OCI-LY7 (cell line): ENCODE data around the gene CHRNA3. TPM values are rescaled to one million over a fixed set of nuclear protein-coding genes. Genes with fewer than 3 reads are reported as not detected.

Experiments used
- BruUV-seq: library from RNA; stranded (reverse); fragments of 400-500 nt; replicated peaks from 2 replicates; lab custom pipeline; 2021; lab: Mats Ljungman, UMichigan
- CTCF ChIA-PET: fragments of 300-600 bp; sonication (Branson Sonifier 250); formaldehyde crosslinking; loops from one replicate; lab custom pipeline; 2022; ENCODE audit warnings: antibody characterized with exemption; ENCODE audit not compliant: unreplicated experiment; lab: Charles Lee
- POLR2A ChIA-PET: fragments of 300-600 bp; sonication (Branson Sonifier 250); formaldehyde crosslinking; loops from one replicate; lab custom pipeline; 2022; ENCODE audit warnings: antibody characterized with exemption; lab: Charles Lee
- DNase-seq: peaks from one replicate; pipeline ENCODE4 v3.0.0-alpha.2; 2015; ENCODE audit warnings: low spot score
- H2AFZ ChIP-seq: fragments of 200-600 bp; sonication (generic), shearing (Covaris generic); 2 replicates; pipeline ENCODE4 v1.6.1; 2014; ENCODE audit warnings: mild to moderate bottlenecking, antibody characterized with exemption, low read length, moderate library complexity
- H3K27ac ChIP-seq: fragments of 200-600 bp; sonication (generic); 2 replicates; pipeline ENCODE4 v1.5.1; 2014; ENCODE audit warnings: mixed run types, low read depth, mild to moderate bottlenecking, moderate library complexity, low read length, inconsistent platforms; ENCODE audit not compliant: poor library complexity, severe bottlenecking
- H3K36me3 ChIP-seq: fragments of 200-600 bp; sonication (generic); 2 replicates; pipeline ENCODE4 v1.6.1; 2014; ENCODE audit warnings: mild to moderate bottlenecking, antibody characterized with exemption, low read length, moderate library complexity, mixed read lengths; ENCODE audit not compliant: insufficient read depth
- H3K4me1 ChIP-seq: fragments of 200-600 bp; sonication (generic); 2 replicates; pipeline ENCODE4 v1.5.1; 2014; ENCODE audit warnings: mild to moderate bottlenecking, low read length; ENCODE audit not compliant: insufficient read depth, poor library complexity, severe bottlenecking
- H3K4me2 ChIP-seq: fragments of 200-600 bp; sonication (generic); 2 replicates; pipeline ENCODE4 v1.6.1; 2014; ENCODE audit warnings: mild to moderate bottlenecking, low read length
- H3K4me3 ChIP-seq: fragments of 200-600 bp; sonication (generic); 2 replicates; pipeline ENCODE4 v1.5.1; 2014; ENCODE audit warnings: mild to moderate bottlenecking, low read depth, low read length; ENCODE audit not compliant: poor library complexity, severe bottlenecking
- H3K79me2 ChIP-seq: fragments of 200-600 bp; sonication (generic); 2 replicates; pipeline ENCODE4 v1.6.1; 2016; ENCODE audit warnings: low read depth, mild to moderate bottlenecking, low read length, moderate library complexity, mixed read lengths; ENCODE audit not compliant: insufficient read depth
- H3K9me2 ChIP-seq: fragments of 200-600 bp; sonication (generic); 2 replicates; pipeline ENCODE4 v1.6.1; 2016; ENCODE audit warnings: mild to moderate bottlenecking, low read length, mixed read lengths; ENCODE audit not compliant: insufficient read depth
- H3K9me3 ChIP-seq: fragments of 200-600 bp; sonication (generic); 2 replicates; pipeline ENCODE4 v1.6.1; 2014; ENCODE audit warnings: mild to moderate bottlenecking, mixed run types, low read length, mixed read lengths
- H4K20me1 ChIP-seq: fragments of 200-600 bp; sonication (generic); 2 replicates; pipeline ENCODE4 v1.6.1; 2014; ENCODE audit warnings: mild to moderate bottlenecking, antibody characterized with exemption, low read length, moderate library complexity, mixed read lengths; ENCODE audit not compliant: insufficient read depth
- CTCF ChIP-seq: fragments of 200-600 bp; sonication (generic); conservative IDR thresholded peaks from 2 replicates; pipeline ENCODE4 v1.5.1; 2014; ENCODE audit warnings: mild to moderate bottlenecking, antibody characterized with exemption, low read length, moderate library complexity, mixed read lengths
- EZH2phosphoT487 ChIP-seq: fragments of 200-600 bp; sonication (generic); IDR thresholded peaks from 2 replicates; pipeline ENCODE4 v1.6.1; 2018; ENCODE audit warnings: low read depth, borderline replicate concordance, mild to moderate bottlenecking, mixed run types, antibody characterized with exemption, low read length, moderate library complexity, mixed read lengths
- intact Hi-C: fragments of 100-400 bp; cut with micrococcal nuclease; formaldehyde crosslinking; loops from one replicate; pipeline ENCODE4 v1.10.0; 2022; ENCODE audit not compliant: unreplicated experiment
- total RNA-seq, 2 experiments: library from RNA; depleted of rRNA in 1 of 2; stranded (reverse); fragments of >200 nt in 1 of 2; shearing (Covaris generic) in 1 of 2; gene quantifications; 2 replicates each; pipeline ENCODE4 v1.2.3, GENCODE V29; 2014 to 2022

The CHRNA3 gene
- total RNA-seq, 2 experiments from 2014 or later = not detected

GRCh38 chr15:78637776-78638435 lies 17.1 kb upstream of the CHRNA3 start:
- Histone ChIP-seq H3K9me3 (0 out of 2 replicates have a peak, but pooled peaks cover 6% of the 10 kb centered on the region), H2AFZ (no peak overlapping the region), H4K20me1 (no peaks in the 10 kb centered on the region), H3K9me2 (no peaks in the 10 kb centered on the region), H3K4me1 (no peaks in the 10 kb centered on the region), H3K27ac (no peak overlapping the region), H3K36me3 (no peaks in the 10 kb centered on the region), H3K4me3 (no peak overlapping the region), H3K4me2 (no peak overlapping the region), H3K79me2 (no peaks in the 10 kb centered on the region)
- TF ChIP-seq EZH2phosphoT487 (no peak), CTCF (no peak)
- DNase-seq = no peak
- ChIA-PET CTCF (no interaction called here), POLR2A (no interaction called here)
- intact Hi-C loops = loop anchor here (1.0 to 5.0 kb wide), 2 partner anchors 71 to 114 kb away; no protein-coding TSS in a partner anchor
- no TSS peak for BruUV-seq

DNA sequence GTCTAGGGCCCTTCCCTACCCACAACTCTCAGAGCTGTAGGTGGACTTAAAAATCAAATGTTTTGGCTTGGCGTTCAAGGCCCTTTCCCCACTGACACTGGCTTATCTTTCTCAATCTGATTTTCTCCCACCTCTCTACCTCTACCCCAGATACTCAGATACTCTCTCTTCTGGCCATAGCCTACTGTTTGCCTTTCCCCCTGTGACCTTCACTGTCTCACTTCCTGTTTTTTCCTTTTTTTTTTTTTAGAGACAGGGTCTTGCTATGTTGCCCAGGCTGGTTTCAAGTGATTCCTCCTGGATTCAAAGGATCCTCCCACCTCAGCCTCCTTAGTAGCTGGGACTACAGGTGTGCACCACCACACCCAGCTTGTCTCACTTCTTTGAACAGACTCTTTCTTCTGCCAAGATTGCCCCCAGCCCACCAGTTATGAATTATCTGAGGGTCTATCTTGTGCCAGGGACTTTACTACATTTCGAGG lies 15.6 kb upstream of the CHRNA3 start:
- H3K79me2 ChIP-seq = no peaks in the 10 kb centered on the region
- DNase-seq = no peak
- no peak overlapping the region for H3K4me3 ChIP-seq
- H3K4me2 ChIP-seq = no peak overlapping the region
- H3K9me3 ChIP-seq = 0 out of 2 replicates have a peak, but pooled peaks cover 6% of the 10 kb centered on the region
- no peaks in the 10 kb centered on the region for H3K36me3 ChIP-seq
- no peak overlapping the region for H2AFZ ChIP-seq
- H4K20me1 ChIP-seq = no peaks in the 10 kb centered on the region
- BruUV-seq = no TSS peak
- CTCF ChIA-PET = no interaction called here
- no peak overlapping the region for H3K27ac ChIP-seq
- TF ChIP-seq EZH2phosphoT487 (no peak), CTCF (no peak)
- no peaks in the 10 kb centered on the region for H3K4me1 ChIP-seq
- intact Hi-C loops = loop anchor here (5.0 kb wide), 1 partner anchor 116 kb away; no protein-coding TSS in a partner anchor
- H3K9me2 ChIP-seq = no peaks in the 10 kb centered on the region
- POLR2A ChIA-PET = no interaction called here

- 0 out of 2 replicates have a peak, but pooled peaks cover 6% of the 10 kb centered on the region for H3K9me3 ChIP-seq
- no peaks in the 10 kb centered on the region for H3K9me2 ChIP-seq
- H3K4me1 ChIP-seq = no peaks in the 10 kb centered on the region
- H4K20me1 ChIP-seq = no peaks in the 10 kb centered on the region
- H3K4me3 ChIP-seq = no peak overlapping the region
- no peak for TF ChIP-seq EZH2phosphoT487
- TF ChIP-seq CTCF = no peak
- no peak overlapping the region for H2AFZ ChIP-seq
- no peak overlapping the region for H3K4me2 ChIP-seq
- CTCF ChIA-PET = no interaction called here
- no peak for DNase-seq
- H3K36me3 ChIP-seq = no peaks in the 10 kb centered on the region
- no TSS peak for BruUV-seq
- no peak overlapping the region for H3K27ac ChIP-seq
- intact Hi-C loops = loop anchor here (5.0 kb wide), 1 partner anchor 117 kb away; no protein-coding TSS in a partner anchor
- POLR2A ChIA-PET = no interaction called here
- H3K79me2 ChIP-seq = no peaks in the 10 kb centered on the region
Observed at GRCh38 chr15:78635346-78635745, 14.6 kb upstream of the CHRNA3 start.
